Lower leg skin (tissue), 3 donors: Measurements from ENCODE around the gene CEP112.

Source experiments
- CTCF ChIP-seq, 3 donors: fragments of 450-650 bp; IDR thresholded peaks; one replicate each; pipeline ENCODE4 v1.5.1; 2016; ENCODE audit warnings: antibody characterized with exemption in 3 of 3, mild to moderate bottlenecking in 3 of 3, moderate library complexity in 2 of 3
- POLR2A ChIP-seq, 2 donors: fragments of 450-650 bp; IDR thresholded peaks; one replicate each; pipeline ENCODE4 v1.6.1; 2016 to 2017; ENCODE audit warnings: antibody characterized with exemption in 2 of 2, mild to moderate bottlenecking in 1 of 2, moderate library complexity in 1 of 2

GRCh38 chr17:65933290-65933689 is 258.6 kb downstream of the CEP112 start:
- TF ChIP-seq CTCF (IDR thresholded peaks at IDR 0.05), result no peak
- TF ChIP-seq POLR2A (IDR thresholded peaks at IDR 0.05), result no peak
